SHP77 (cell line): ENCODE measurements around the gene RBKS.
"Not testable (repeated sequence)": the region's sequence is repeated elsewhere in the genome, so short reads cannot be mapped to it uniquely, and the experiment has no call there.

Source experiments
- DNase-seq, 2 experiments: peaks; one replicate each; lab custom pipeline; 2025; lab: John Stamatoyannopoulos, UW

The RBKS gene

GRCh38 chr2:27906074-27906473, 15.9 kb upstream of the RBKS start:
- no peak for DNase-seq

DNA sequence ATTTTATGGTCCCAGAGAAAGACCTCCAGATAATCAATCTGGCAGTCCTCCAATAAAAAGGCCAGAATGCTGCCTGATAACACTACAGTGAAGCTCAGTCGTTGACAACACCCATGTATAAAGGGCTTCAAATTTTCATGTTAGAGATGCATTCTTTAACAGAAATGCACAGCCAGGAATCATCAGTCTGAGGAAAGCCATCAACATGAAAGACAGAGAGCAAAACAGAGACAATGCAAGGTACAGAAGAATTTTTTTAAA, 14.1 kb upstream of the RBKS start:
- no peak for DNase-seq

DNA sequence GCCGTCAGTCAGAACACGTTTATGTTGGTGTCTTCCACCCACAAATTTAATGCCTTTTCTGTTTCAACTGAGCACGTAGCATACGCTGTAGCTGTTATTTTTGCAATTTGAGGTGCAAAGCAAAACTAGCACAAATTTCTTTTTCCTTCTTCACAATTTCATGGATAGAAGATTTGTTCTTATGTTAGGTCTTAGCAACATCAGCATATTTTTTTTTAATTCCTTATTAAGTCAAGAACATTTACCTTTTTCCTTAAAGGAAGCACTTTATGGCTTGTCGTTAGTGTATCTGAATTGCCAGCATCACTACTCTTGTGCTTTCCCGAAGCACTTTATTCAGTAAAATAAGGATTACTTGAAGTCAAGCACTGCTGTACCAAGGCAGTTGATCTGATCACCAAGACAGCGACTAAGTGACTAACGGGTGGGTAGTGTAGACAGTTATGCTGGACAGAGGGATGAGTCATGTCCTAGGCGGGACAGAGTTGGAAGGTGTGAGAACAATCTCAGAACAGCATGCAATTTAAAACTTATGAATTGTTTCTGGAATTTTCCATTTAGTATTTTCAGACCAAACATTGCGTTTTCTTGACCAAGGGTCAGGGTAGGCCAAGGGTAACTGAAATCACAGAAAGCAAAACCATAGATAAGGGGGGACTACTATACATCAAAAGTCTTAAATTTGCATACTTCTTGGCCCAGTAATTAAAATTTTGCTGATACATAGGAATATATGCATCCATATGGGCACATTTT, 13.6 kb upstream of the RBKS start:
- DNase-seq = no peak

- DNase-seq = no peak
Observed at GRCh38 chr2:27903018-27903417, 12.8 kb upstream of the RBKS start.

GRCh38 chr2:27902098-27902497, 11.9 kb upstream of the RBKS start:
- DNase-seq = no peak

DNA sequence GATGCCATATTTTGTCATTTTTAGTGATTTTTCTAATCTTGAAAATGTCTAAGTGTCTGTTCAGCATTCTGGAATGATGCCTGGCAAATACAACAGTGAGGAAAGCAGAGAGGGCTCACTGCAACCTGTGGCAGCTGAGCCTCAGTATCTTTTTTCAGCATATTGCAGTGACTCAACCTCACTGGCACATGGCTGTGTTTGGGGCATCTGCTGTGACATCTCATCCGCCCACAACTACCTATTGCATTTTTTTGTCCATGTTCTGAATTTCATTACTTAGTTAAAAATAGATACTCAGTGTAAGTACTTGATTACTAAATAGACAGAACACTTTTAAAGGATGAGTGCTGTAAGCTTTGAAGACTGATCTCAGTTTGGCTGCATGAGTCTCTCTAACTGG, 11.0 kb upstream of the RBKS start:
- no peak for DNase-seq

GRCh38 chr2:27897717-27898116, 7.5 kb upstream of the RBKS start:
- no peak for DNase-seq

DNA sequence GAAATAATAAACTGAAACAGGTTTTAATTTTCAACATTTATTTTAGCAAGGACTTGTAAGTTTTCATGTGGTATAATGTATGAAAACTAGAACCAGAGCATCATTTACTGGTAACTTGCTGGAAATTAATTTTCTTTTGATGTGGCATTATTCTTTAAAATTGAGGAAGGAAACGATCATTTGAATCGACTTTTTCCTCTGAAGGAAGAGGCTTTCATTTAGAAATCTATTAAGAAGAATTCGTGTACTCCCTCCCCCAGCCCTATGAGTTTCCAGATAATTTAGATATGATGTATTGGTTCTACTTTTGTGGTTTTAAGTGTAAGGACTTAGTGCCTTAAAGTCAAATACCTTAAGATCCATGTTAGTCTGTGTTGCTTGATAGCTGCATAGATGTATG, 2.8 kb upstream of the RBKS start:
- no peak for DNase-seq

GRCh38 chr2:27891673-27892105, 1.5 kb upstream of the RBKS start:
- no peak for DNase-seq

GRCh38 chr2:27890924-27891672, 911 bp upstream of the RBKS start:
- peak in 1 of 2 experiments; percentile 36 for DNase-seq

DNA sequence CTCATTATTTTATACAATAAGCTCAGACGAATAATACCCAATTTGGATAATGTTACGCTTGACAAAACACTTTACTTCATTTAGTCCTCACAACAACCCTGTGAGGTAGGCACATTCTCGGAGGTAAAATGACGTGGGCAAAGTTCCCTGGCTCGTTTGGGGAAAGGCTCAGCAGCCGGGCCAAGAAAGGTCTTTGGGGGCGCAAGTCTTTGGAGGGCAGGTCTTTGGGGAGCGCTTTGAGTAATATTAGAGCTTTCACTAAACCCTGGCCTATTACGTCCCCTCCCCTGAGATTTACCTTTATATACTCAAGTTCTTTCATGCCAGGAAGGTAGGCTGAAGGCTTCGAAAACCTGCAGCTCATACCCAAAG, 427 bp downstream of the RBKS start:
- DNase-seq = no peak

- no peak for DNase-seq
Observed at GRCh38 chr2:27888790-27889189, 1.4 kb downstream of the RBKS start.

DNA sequence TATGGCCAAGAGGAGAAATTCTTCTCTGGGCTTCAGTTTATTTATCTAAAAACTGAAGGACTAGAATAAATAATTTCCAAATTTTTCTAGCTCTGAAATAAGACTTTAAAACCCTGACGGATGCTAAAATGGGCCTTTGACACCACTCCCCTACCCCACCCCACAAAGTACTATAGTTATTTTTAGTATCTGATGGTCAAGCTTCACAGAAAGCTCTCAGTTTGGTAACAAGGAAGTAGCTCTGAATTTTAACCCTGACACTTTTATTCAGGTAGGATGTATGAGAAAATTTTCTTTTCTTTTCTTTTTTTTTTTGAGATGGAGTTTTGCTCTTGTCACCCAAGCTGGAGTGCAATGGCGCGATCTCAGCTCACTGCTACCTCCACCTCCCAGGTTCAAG, 2.4 kb downstream of the RBKS start:
- no peak for DNase-seq

DNA sequence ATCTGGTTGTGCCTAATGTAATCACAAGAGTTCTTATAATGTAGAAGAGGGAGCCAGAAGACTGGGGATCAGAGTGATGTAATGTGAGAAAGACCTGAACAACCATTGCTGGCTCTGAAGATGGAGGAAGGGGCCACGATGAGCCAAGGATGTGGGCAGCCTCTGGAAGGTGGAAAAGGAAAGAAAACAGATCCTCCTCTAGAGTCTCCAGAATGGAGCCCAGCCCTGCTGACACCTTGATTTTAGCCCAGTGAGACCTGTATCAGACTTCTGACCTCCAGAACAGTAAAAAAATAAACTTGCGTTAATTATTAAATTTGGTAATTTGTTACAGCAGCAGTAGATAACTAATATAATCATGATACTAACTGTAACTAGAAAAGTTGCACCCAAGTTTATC, 3.1 kb downstream of the RBKS start:
- DNase-seq = no peak

- DNase-seq = no peak
Observed at GRCh38 chr2:27886322-27886721, 3.9 kb downstream of the RBKS start.

- no peak for DNase-seq
Observed at GRCh38 chr2:27885661-27886060, 4.5 kb downstream of the RBKS start.

DNA sequence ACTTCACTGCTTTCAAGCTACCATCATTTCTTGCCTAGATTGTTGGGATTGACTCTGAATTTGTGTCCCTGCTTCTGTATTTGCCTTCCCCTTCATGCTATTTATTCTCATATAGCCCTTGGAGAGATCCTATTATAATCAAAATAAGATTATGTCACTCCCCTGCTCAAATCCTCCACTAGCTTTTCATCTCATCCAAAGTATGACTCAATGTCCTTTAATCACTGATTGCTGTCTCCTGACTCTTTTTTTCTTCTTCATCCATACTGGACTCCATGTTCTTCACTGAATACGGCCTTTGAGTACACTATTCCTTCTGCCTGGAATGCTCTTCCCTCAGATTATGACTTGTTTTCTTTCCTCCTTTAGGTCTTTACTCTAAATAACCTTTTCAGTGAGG, 5.0 kb downstream of the RBKS start:
- DNase-seq = no peak

DNA sequence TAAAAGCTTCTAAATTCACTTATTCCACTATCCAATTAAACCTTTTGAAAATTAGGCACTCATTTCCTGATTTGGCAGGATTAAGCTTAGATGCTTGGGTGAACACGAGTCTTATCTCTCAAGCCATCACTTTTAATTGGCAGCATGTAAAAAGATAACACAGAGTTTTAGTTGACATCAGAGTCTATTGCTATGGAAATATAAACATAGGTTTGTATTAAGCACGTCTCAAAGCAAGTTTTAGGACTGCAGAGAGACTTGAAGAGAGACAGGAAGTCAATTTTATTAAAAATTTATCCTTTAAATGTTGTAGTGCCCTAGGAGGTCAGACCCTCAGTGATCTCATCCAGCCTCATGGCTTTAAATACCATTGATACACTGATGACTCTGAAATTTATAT, 5.6 kb downstream of the RBKS start:
- DNase-seq = no peak

DNA sequence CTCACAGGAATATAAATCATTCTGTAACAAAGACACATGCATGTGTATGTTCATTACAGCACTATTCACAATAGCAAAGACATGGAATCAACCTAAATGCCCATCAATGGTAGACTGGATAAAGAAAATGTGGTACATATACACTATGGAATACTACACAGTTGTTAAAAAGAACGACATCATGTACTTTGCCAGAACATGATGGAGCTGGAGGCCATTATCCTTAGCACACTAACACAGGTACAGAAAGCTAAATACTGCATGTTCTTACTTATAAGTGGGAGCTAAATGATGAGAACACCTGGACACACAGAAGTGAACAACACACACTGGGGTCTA, 7.6 kb downstream of the RBKS start:
- not testable (repeated sequence) for DNase-seq

- DNase-seq = not testable (repeated sequence)
Observed at GRCh38 chr2:27881815-27882583, 8.2 kb downstream of the RBKS start.

DNA sequence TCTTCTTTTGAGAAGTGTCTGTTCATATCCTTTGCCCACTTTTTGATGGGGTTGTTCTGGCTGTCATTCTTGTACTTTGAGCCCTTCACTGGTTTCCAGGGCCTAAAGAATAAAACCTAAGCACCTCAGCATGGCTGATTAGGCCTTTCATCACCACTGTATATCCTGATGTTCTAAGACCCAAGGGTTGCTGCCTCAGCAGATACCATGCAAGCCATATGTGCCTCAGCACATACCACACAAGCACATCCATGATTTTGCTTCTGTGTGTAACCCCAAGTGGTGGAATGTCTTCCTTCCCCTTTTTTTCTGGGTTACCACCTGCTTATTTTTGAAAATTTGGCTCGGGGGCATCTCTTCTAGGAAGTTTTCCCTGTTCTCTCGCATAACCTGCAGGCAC, 11.4 kb downstream of the RBKS start:
- no peak for DNase-seq

DNA sequence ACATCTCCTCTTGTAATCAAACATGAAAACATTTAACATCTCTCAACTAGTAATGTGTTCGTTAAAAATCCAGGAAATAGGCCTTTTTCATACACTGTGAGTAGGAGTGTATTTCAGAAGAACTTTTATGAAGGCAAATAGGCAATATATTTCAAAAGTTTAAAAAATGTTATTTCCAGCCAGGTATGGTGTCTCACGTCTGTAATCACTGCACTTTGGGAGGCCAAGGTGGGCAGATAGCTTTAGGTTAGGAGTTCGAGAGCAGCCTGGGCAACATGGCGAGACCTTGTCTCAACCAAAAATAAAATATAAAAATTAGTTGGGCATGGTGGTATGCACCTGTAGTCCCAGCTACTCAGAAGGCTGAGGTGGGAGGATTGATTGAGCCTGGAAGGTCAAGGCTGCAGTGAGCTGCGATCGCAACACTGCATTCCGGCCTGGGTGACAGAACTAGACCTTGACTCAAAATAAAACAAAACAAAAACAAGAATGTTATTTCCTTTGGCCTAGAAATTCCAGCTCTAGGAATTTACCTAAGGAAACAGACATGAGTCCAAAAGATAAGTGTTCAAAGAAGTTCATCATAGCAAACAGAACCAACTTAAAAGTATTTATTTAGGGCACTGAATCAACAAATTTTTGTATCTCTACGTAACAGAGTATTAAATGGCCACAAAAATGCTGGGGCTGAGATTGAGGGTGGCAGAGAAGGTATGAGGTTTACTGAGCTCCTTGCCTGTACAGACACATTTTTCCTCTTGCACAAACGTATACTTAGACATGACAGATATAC, 14.9 kb downstream of the RBKS start:
- no peak for DNase-seq

- DNase-seq = no peak
Observed at GRCh38 chr2:27873091-27873490, 17.1 kb downstream of the RBKS start.
